ENCODE measurements around the gene CCL25.

GRCh38 chr19:8097681-8098567 is 45.4 kb downstream of the CCL25 start:
- no peak for TF ChIP-seq RAD21 (conservative IDR thresholded peaks at IDR 0.05)
- TF ChIP-seq, protein P1, sequence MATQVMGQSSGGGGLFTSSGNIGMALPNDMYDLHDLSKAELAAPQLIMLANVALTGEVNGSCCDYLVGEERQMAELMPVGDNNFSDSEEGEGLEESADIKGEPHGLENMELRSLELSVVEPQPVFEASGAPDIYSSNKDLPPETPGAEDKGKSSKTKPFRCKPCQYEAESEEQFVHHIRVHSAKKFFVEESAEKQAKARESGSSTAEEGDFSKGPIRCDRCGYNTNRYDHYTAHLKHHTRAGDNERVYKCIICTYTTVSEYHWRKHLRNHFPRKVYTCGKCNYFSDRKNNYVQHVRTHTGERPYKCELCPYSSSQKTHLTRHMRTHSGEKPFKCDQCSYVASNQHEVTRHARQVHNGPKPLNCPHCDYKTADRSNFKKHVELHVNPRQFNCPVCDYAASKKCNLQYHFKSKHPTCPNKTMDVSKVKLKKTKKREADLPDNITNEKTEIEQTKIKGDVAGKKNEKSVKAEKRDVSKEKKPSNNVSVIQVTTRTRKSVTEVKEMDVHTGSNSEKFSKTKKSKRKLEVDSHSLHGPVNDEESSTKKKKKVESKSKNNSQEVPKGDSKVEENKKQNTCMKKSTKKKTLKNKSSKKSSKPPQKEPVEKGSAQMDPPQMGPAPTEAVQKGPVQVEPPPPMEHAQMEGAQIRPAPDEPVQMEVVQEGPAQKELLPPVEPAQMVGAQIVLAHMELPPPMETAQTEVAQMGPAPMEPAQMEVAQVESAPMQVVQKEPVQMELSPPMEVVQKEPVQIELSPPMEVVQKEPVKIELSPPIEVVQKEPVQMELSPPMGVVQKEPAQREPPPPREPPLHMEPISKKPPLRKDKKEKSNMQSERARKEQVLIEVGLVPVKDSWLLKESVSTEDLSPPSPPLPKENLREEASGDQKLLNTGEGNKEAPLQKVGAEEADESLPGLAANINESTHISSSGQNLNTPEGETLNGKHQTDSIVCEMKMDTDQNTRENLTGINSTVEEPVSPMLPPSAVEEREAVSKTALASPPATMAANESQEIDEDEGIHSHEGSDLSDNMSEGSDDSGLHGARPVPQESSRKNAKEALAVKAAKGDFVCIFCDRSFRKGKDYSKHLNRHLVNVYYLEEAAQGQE (IDR thresholded peaks at IDR 0.05; ENCODE audit: borderline replicate concordance), result no peak
- no peak for TF ChIP-seq SMC3 (conservative IDR thresholded peaks at IDR 0.05; ENCODE audit: poor library complexity)
- no peak for TF ChIP-seq CTCF (IDR thresholded peaks at IDR 0.05; ENCODE audit: poor library complexity, severe bottlenecking)
- no peak for TF ChIP-seq EZH2 (IDR thresholded peaks at IDR 0.05; ENCODE audit: borderline replicate concordance, insufficient read depth, low read length, poor library complexity, severe bottlenecking)
